Ureter (tissue), 1 donor: ENCODE results near the gene TMEM92. TPM values are rescaled to one million over a fixed set of nuclear protein-coding genes. Genes with fewer than 3 reads are reported as not detected.
"Not testable (repeated sequence)": the region's sequence is repeated elsewhere in the genome, so short reads cannot be mapped to it uniquely, and the experiment has no call there.

Experiments
- DNase-seq: peaks from one replicate; pipeline ENCODE4 v3.0.0-alpha.2; 2020; ENCODE audit warnings: low spot score
- total RNA-seq: library from RNA; stranded (reverse); gene quantifications from one replicate; pipeline ENCODE4 v1.2.4, GENCODE V29; 2023
- donor health status: DM: yes; HTN: yes; CAD: no.

Gene TMEM92
- total RNA-seq, 1 donor from 2014 or later: 3.0 TPM

DNA sequence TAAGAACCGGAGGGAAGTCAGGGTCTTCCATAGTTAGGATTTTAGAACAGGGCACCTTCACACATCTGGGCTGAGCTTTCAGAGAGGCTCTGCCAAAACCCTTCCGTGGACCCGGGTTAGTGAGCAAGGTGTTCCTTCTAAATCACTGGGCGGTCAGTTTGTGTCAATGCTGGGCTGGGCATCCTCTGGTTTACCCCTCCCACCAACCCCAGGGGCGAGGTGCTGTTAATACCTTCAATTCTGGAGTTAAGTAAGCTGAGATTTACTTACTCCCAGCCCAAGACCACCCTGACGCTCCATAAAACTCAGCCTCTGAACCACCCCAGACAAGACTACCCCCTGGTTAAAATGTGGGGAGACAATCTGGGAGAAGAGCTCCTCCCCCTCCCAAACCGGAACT lies 1.0 kb downstream of the TMEM92 start:
- no peak for DNase-seq

DNA sequence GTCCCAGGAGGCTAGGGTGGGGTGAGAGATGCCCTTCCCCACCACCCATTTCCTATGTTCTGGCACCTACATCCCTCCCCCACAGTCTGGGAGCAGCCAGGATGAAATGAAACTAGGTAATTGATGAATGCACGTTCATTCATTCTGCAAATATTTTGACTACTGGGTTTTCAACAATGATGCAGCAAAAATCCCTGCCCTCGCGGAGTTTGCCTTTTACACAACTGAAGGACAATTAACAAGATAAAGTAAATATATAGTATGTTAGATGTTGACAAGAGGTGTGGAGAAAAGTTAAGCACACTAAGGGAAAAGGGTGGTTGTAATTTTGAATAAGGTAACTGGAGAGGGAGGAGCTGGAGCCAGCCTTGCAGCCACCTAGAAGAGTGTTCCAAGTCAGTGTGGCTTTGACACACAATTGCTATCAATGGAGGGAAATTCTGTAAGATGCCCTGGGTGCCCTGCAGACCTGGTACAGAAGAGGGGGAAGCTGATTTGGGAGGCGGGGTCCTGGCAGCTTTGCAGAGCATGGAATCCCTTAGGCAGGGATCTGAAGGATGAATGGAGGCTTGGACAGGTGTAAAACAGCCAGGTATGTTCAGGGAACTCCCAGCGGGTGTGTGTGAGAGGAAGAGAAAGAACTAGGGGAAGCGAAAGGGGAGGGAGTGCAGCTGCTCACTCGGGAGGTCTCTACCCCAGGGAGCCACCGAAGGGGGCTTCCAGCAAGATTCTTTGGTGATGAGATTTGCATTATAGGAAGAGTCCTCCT lies 2.5 kb downstream of the TMEM92 start:
- no peak for DNase-seq

DNA sequence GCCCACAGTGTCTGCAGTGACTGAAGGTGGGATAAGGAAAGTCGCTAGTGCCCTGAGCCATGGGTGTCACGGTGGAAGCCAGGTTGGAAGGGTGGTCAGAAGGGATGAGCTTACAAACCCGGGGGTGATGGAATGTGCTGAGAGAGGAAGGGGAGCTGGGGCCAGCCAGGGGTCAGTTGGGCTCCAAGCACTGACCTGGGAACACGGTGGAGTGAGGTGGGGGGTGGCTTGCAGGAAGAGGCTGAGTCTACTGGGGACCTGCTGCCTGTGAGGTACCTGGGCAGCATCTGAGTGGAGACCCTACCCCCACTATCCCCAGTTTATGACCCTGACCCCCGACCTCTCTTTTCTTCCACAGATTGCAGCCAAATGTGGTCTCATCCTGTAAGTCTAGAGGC lies 3.1 kb downstream of the TMEM92 start:
- DNase-seq: no peak

GRCh38 chr17:50278526-50279180 lies 4.4 kb downstream of the TMEM92 start:
- DNase-seq: no peak

DNA sequence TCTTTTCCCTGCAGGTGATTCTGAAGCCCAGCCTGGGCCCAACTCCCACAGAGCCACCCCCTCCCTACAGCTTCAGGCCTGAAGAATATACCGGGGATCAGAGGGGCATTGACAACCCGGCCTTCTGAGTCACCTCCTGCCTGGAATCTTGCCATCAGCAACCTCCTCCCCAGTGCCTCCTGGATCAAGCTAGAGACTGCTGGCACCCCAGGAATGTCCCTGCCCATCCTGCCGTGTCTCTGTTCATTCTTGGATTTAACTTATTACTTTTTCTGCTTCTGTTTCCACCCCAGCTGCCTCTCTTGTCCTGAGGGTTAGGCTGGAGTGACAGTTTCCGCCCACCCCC lies 4.9 kb downstream of the TMEM92 start:
- DNase-seq: no peak

DNA sequence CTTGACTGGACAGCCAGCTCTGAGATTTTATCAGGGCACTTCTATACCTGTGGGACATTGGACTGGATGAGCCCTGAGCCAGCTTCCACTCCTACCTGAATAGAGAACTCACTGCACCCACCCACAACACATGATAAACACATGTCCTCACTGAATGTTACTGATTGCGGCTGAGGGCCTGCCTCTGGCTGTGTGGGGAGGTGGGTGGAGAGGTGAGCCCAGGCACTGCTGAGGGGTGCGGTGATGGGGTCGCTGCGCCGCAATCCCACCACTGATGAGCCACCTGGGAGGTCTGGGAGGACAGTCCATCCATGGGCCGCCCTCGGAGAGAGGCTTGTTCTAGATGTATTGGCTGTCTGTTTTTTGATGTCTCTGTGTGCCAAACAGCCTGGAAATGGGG lies 5.4 kb downstream of the TMEM92 start:
- DNase-seq: no peak

DNA sequence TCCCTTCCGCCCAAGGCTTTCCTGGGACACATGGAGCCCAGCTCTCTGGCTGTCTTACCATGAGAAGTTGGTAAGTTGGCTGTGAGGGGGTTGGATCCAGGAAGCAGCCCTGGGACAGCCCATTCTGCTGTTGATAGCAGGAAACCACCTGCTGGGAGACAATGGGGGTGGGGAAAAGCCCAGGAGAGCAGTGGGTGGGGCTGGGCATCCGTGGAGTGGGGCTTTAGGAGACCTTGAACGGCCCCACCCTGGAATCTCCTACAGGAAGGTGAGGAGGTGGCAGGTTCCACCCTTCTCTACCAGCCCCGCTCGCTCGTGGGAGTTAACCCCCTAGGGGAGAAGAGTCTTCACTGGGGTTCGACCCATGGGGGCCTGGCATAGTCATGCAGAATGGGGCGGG lies 5.8 kb downstream of the TMEM92 start:
- DNase-seq: no peak

- no peak for DNase-seq
These were observed 6.7 kb downstream of the TMEM92 start for GRCh38 chr17:50280801-50281441.

DNA sequence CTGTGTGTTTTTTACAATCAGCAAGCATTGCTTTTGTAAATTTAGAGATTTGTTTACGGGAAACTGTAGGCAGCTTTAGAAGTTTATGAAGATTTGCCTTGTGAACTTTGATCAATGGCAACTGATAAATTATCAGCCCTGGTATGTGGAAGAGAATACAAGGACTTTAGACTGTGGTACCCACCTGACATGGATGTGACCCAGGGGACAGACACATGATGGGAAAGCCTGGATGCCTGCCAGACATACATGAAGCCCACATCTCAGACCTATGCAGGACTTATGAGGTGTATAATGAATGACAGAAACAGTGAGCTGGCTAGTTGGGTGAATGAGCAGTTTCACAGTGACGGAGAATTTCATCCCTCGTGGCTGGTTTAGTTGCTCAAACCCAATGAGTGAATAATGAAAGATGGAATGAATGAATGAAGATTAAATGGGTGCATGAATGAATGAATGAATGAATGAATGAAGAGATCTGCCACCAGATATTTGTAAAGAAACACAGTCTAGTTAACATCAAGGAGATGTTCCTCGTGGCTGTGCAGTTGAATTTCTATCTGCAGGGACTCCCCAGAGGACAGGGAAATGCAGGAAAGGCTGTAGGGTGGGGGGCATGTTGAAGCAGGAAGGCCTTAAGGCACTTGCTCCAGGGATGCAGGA lies 7.6 kb downstream of the TMEM92 start:
- no peak for DNase-seq

- DNase-seq: no peak
These were observed 9.0 kb downstream of the TMEM92 start for GRCh38 chr17:50283246-50283645.

GRCh38 chr17:50283714-50284113 lies 9.4 kb downstream of the TMEM92 start:
- no peak for DNase-seq

DNA sequence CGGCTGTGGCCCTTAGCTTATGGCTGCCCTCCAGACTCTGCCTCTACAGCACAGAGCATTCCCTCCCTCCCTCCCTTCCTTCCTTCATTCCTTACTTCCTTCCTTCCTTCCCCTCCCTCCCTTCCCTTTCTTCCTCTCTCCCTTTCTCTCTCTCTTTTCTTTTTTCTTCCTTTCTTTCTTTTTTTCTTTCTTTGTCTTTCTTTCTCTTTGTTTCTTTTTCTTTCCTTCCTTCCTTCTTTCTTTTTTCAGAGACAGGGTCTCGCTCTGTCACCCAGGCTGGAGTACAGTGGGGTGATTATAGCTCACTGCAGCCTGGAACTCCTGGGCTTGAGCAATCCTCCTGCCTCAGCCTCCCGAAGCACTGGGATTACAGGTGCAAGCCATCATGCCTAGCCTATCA lies 11.7 kb downstream of the TMEM92 start:
- no peak for DNase-seq

GRCh38 chr17:50287302-50287701 lies 13.0 kb downstream of the TMEM92 start:
- DNase-seq: not testable (repeated sequence)

DNA sequence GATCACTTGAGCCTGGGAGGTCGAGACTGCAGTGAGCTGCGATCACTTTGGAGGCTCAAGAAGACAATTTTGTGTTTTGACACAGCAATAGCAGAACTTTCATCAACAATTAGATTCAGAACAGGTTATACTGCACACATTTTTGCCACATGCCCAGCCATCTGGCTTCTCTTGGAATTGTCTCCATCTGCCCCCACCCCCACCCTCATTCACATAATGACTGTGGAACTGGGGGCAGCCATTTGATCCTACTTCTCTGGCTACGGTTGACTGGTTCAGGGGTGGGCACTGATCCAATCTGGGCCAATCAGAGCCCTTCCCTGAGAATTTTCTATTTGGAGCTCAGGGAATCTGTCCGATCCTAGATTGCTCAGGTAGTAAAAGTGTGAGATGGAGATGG lies 14.0 kb downstream of the TMEM92 start:
- DNase-seq: no peak

DNA sequence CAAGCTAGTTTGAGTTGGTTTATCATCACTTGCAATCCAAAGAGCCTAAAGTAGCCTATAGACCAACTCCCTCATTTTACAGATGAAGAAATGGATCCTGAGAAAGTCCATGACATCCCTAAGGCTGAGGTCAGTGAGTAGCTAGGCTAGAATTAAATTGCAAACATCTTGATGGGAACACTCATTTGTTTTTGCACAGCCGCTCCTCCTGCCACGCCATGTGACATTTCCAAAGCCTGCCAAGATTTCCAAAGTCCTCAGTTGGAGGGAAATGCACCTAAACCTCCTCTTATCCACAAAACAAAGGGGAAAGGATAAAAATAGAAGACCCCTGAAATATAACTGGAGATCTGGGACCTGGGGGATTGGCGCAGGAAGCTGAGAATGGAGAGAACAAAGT lies 15.0 kb downstream of the TMEM92 start:
- no peak for DNase-seq

- peak; percentile 91 for DNase-seq
These were observed 15.9 kb downstream of the TMEM92 start for GRCh38 chr17:50289991-50290702.

GRCh38 chr17:50290933-50291332 lies 16.7 kb downstream of the TMEM92 start:
- DNase-seq: no peak

DNA sequence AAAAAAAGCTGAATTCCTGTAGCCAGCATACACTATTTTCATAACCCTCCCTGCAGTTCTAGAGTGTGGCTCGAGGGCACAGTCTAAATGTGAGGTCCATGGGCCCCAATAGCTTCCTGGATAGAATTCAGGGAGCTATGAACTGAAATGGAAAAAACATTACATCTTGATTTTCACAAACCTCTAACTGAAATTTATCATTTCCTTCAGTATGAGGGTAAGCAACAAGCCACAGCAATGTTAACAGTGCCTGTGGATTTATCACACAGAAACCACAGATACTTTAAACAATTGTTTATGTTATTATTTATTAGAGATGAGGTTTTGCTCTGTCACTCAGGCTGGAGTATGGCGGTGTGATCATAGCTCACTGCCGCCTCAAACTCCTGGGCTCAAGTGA lies 18.2 kb downstream of the TMEM92 start:
- DNase-seq: no peak

GRCh38 chr17:50295021-50295420 lies 20.8 kb downstream of the TMEM92 start:
- DNase-seq: no peak

DNA sequence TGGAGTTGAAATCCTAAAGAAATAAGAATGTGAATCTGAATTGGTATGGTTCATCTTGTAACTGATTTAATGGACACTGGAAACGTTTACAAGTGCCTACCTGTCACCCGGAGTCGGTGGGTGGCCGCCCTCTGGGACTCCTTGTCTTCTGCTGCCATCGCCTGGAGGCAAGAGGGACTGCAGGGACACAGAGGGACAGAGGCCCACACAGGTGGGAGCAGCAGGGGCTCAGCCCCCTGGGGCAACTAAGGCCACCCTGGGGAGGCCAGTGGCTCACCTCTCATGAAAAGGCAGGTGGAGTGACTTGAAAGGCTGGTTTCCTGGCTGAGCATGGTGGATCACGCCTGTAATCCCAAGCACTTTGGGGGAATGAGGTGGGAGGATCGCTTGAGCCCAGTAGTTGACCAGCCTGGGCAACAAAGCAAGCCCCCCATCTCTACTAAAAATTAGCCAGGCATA lies 23.2 kb downstream of the TMEM92 start:
- peak; percentile 83 for DNase-seq

GRCh38 chr17:50298018-50298417 lies 23.8 kb downstream of the TMEM92 start:
- DNase-seq: no peak

- no peak for DNase-seq
These were observed 25.5 kb downstream of the TMEM92 start for GRCh38 chr17:50299776-50300175.
